Trophoblast cell (in vitro differentiated cells and primary cell): ENCODE measurements around the gene TRIM46.
"Not testable (repeated sequence)": the region's sequence is repeated elsewhere in the genome, so short reads cannot be mapped to it uniquely, and the experiment has no call there.

Experiments
- DNase-seq, 2 donors: peaks; one replicate each; pipeline ENCODE4 v3.0.0-alpha.2; 2016
- H2AFZ ChIP-seq: 2 replicates; pipeline ENCODE4 v1.6.1; 2013; ENCODE audit warnings: low read length, moderate library complexity, mild to moderate bottlenecking; ENCODE audit not compliant: insufficient read depth, poor library complexity
- H2AK5ac ChIP-seq: 2 replicates; pipeline ENCODE4 v1.6.1; 2013; ENCODE audit warnings: mild to moderate bottlenecking, low read length
- H2BK120ac ChIP-seq: 2 replicates; pipeline ENCODE4 v1.6.1; 2013; ENCODE audit warnings: low read length, mild to moderate bottlenecking, moderate library complexity; ENCODE audit not compliant: insufficient read depth, poor library complexity
- H2BK12ac ChIP-seq: 2 replicates; pipeline ENCODE4 v1.6.1; 2013; ENCODE audit warnings: mild to moderate bottlenecking, low read length, moderate library complexity
- H2BK5ac ChIP-seq: 2 replicates; pipeline ENCODE4 v1.6.1; 2013; ENCODE audit warnings: low read length, low read depth, moderate library complexity, mild to moderate bottlenecking; ENCODE audit not compliant: poor library complexity
- H3K14ac ChIP-seq: 2 replicates; pipeline ENCODE4 v1.6.1; 2013; ENCODE audit warnings: mild to moderate bottlenecking, low read length
- H3K18ac ChIP-seq: 2 replicates; pipeline ENCODE4 v1.6.1; 2013; ENCODE audit warnings: mild to moderate bottlenecking, low read length
- H3K23ac ChIP-seq: 2 replicates; pipeline ENCODE4 v1.6.1; 2013; ENCODE audit warnings: low read length
- H3K27ac ChIP-seq: 2 replicates; pipeline ENCODE4 v1.5.1; 2013; ENCODE audit warnings: low read depth, mild to moderate bottlenecking, inconsistent platforms, low read length, moderate library complexity
- H3K27me3 ChIP-seq: 2 replicates; pipeline ENCODE4 v1.6.1; 2013; ENCODE audit warnings: inconsistent platforms, mild to moderate bottlenecking, low read length, moderate library complexity; ENCODE audit not compliant: insufficient read depth
- H3K36me3 ChIP-seq, 2 experiments: 1 replicate in 1 of 2; 2 replicates in 1 of 2; pipeline ENCODE4 v1.6.1; 2013; ENCODE audit warnings: low read length in 2 of 2, mild to moderate bottlenecking in 2 of 2, moderate library complexity in 1 of 2; ENCODE audit not compliant: insufficient read depth in 2 of 2, control insufficient read depth in 1 of 2
- H3K4ac ChIP-seq: 2 replicates; pipeline ENCODE4 v1.6.1; 2013; ENCODE audit warnings: low read depth, mild to moderate bottlenecking, low read length, moderate library complexity
- H3K4me1 ChIP-seq, 2 experiments: 1 replicate in 1 of 2; 2 replicates in 1 of 2; pipeline ENCODE4 v1.6.1; 2013; ENCODE audit warnings: low read length in 2 of 2, mild to moderate bottlenecking in 2 of 2, moderate library complexity in 1 of 2; ENCODE audit not compliant: insufficient read depth in 2 of 2, control insufficient read depth in 1 of 2
- H3K4me2 ChIP-seq: 2 replicates; pipeline ENCODE4 v1.6.1; 2013; ENCODE audit warnings: inconsistent platforms, mild to moderate bottlenecking, low read length, moderate library complexity
- H3K4me3 ChIP-seq: 2 replicates; pipeline ENCODE4 v1.5.1; 2013; ENCODE audit warnings: mild to moderate bottlenecking, low read depth, low read length, inconsistent platforms
- H3K79me1 ChIP-seq: one replicate; pipeline ENCODE4 v1.6.1; 2013; ENCODE audit warnings: low read length
- H3K79me2 ChIP-seq: 2 replicates; pipeline ENCODE4 v1.6.1; 2013; ENCODE audit warnings: low read length, mild to moderate bottlenecking; ENCODE audit not compliant: control insufficient read depth, insufficient read depth, poor library complexity
- H3K9ac ChIP-seq: 2 replicates; pipeline ENCODE4 v1.6.1; 2013; ENCODE audit warnings: mild to moderate bottlenecking, low read length
- H3K9me3 ChIP-seq: 2 replicates; pipeline ENCODE4 v1.6.1; 2013; ENCODE audit warnings: low read depth, mild to moderate bottlenecking, control low read depth, inconsistent platforms, low read length; ENCODE audit not compliant: insufficient read depth
- H4K12ac ChIP-seq: 2 replicates; pipeline ENCODE4 v1.6.1; 2013; ENCODE audit warnings: low read depth, mild to moderate bottlenecking, low read length, moderate library complexity
- H4K8ac ChIP-seq: 2 replicates; pipeline ENCODE4 v1.6.1; 2013; ENCODE audit warnings: low read depth, mild to moderate bottlenecking, low read length, moderate library complexity
- H4K91ac ChIP-seq: one replicate; pipeline ENCODE4 v1.6.1; 2013; ENCODE audit warnings: low read depth, mild to moderate bottlenecking, low read length, moderate library complexity
- WGBS: extraction: QIAGEN DNeasy Blood & Tissue Kit; methylation state at CpG from one replicate; pipeline ENCODE4 v1.1.7; 2013; ENCODE audit warnings: missing lambda C conversion rate; ENCODE audit not compliant: insufficient read length, insufficient coverage; ENCODE audit errors: extremely low coverage; 5-methylcytosine and 5-hydroxymethylcytosine counted together

TRIM46 gene

GRCh38 chr1:155212051-155212440 lies 38.4 kb downstream of the TRIM46 start:
- not testable (repeated sequence) for H3K9me3 ChIP-seq, H2AK5ac ChIP-seq, H2BK5ac ChIP-seq, H3K4ac ChIP-seq, H4K91ac ChIP-seq, H2BK12ac ChIP-seq, H3K18ac ChIP-seq, H2AFZ ChIP-seq, H3K27ac ChIP-seq, H4K12ac ChIP-seq, H3K9ac ChIP-seq, H3K27me3 ChIP-seq, DNase-seq, H3K4me2 ChIP-seq, H2BK120ac ChIP-seq, H3K4me3 ChIP-seq, H4K8ac ChIP-seq, H3K23ac ChIP-seq, H3K14ac ChIP-seq
- peaks cover 15 to 19% of the 10 kb centered on the region in 2 experiments for H3K36me3 ChIP-seq
- H3K79me2 ChIP-seq, result peaks cover 12% of the 10 kb centered on the region
- H3K79me1 ChIP-seq, result peaks cover 18% of the 10 kb centered on the region
- H3K4me1 ChIP-seq, result peaks cover 10 to 12% of the 10 kb centered on the region in 2 experiments
- no CpG with 5 or more reads among the region's 7 CpGs for WGBS

- H4K8ac ChIP-seq, H3K79me1 ChIP-seq, H2BK120ac ChIP-seq, H2AFZ ChIP-seq, H2BK12ac ChIP-seq, H3K4ac ChIP-seq, H3K27me3 ChIP-seq, H4K91ac ChIP-seq, H3K9ac ChIP-seq, H3K23ac ChIP-seq, H3K18ac ChIP-seq, H3K4me1 ChIP-seq, DNase-seq, H4K12ac ChIP-seq, H3K4me2 ChIP-seq, H2BK5ac ChIP-seq, H3K4me3 ChIP-seq, H3K27ac ChIP-seq, H3K79me2 ChIP-seq, H3K14ac ChIP-seq, H2AK5ac ChIP-seq, H3K9me3 ChIP-seq: not testable (repeated sequence)
- H3K36me3 ChIP-seq, result peaks cover 18 to 19% of the 10 kb centered on the region in 2 experiments
- WGBS, result no CpG with 5 or more reads among the region's 10 CpGs
Measured at GRCh38 chr1:155214702-155215101, 41.1 kb downstream of the TRIM46 start.

GRCh38 chr1:155218854-155219591 lies 45.4 kb downstream of the TRIM46 start:
- H4K91ac ChIP-seq, result peak overlapping the region; percentile 41
- H3K79me1 ChIP-seq, result peaks cover 4% of the 10 kb centered on the region
- no peak overlapping the region for H3K9ac ChIP-seq
- H3K23ac ChIP-seq, result no peak overlapping the region
- no peaks in the 10 kb centered on the region for H3K9me3 ChIP-seq
- no peak overlapping the region for H3K14ac ChIP-seq
- H3K4ac ChIP-seq, result no peak overlapping the region
- H4K8ac ChIP-seq, result peak overlapping the region; percentile 43
- H2AFZ ChIP-seq, result no peak overlapping the region
- peaks cover 8 to 9% of the 10 kb centered on the region in 2 experiments for H3K4me1 ChIP-seq
- H3K36me3 ChIP-seq, result peaks cover 9 to 14% of the 10 kb centered on the region in 2 experiments
- no peaks in the 10 kb centered on the region for H3K27me3 ChIP-seq
- H2BK120ac ChIP-seq, result no peak overlapping the region
- peak overlapping the region; percentile 12 for H2BK12ac ChIP-seq
- H3K18ac ChIP-seq, result no peak overlapping the region
- no peak overlapping the region for H3K4me2 ChIP-seq
- H2AK5ac ChIP-seq, result no peak overlapping the region
- no CpG with 5 or more reads among the region's 7 CpGs for WGBS
- no peak overlapping the region for H2BK5ac ChIP-seq
- H4K12ac ChIP-seq, result no peak overlapping the region
- H3K79me2 ChIP-seq, result no peaks in the 10 kb centered on the region
- DNase-seq, result peak; percentile 53 to 85
- no peak overlapping the region for H3K4me3 ChIP-seq
- no peak overlapping the region for H3K27ac ChIP-seq

- Histone ChIP-seq H3K18ac (no peak overlapping the region), H3K79me1 (peaks cover 9% of the 10 kb centered on the region), H2BK120ac (no peak overlapping the region), H4K91ac (peak overlapping the region; percentile 41), H2BK12ac (peak overlapping the region; percentile 12), H3K79me2 (no peaks in the 10 kb centered on the region), H2AK5ac (no peak overlapping the region), H3K9me3 (no peaks in the 10 kb centered on the region), H3K4me2 (no peak overlapping the region), H3K9ac (no peak overlapping the region), H3K4me1 (peaks cover 10% of the 10 kb centered on the region in 2 experiments), H4K12ac (no peak overlapping the region), H2AFZ (no peak overlapping the region), H2BK5ac (no peak overlapping the region), H3K4me3 (no peak overlapping the region), H4K8ac (peak overlapping the region; percentile 43), H3K27ac (peak overlapping the region; percentile 25), H3K14ac (no peak overlapping the region), H3K23ac (no peak overlapping the region), H3K27me3 (no peaks in the 10 kb centered on the region), H3K4ac (no peak overlapping the region), H3K36me3 (peaks cover 9 to 14% of the 10 kb centered on the region in 2 experiments)
- no CpG with 5 or more reads among the region's 1 CpG for WGBS
- peak in 1 of 2 donors; percentile 52 for DNase-seq
Measured at GRCh38 chr1:155219592-155220031, 46.0 kb downstream of the TRIM46 start.
